ENCODE measurements around the gene TAF9. TPM values are rescaled to one million over a fixed set of nuclear protein-coding genes. Genes with fewer than 3 reads are reported as not detected.

Gene TAF9
- total RNA-seq: 10 to 100 TPM; 31.4 to 42.0 (median 39.2) TPM

- Histone ChIP-seq H3K4me1 (peaks cover 31% of the 10 kb centered on the region), H3K36me3 (peaks cover 30% of the 10 kb centered on the region), H3K9me3 (no peaks in the 10 kb centered on the region), H3K4me3 (peak within 1 kb of the TSS; percentile 87), H3K27me3 (no peaks in the 10 kb centered on the region), H3K27ac (peak within 1 kb of the TSS; percentile 97)
- 0% methylated on average over 10 of the region's 66 CpGs for WGBS
- peak; percentile 95 to 96 for DNase-seq (ENCODE audit: low spot score in 2 of 2)
- no peak for TF ChIP-seq EP300 (IDR thresholded peaks at IDR 0.05)
- no peak for TF ChIP-seq CTCF (IDR thresholded peaks at IDR 0.05)
- peak; percentile 51 to 81 for TF ChIP-seq POLR2A (IDR thresholded peaks at IDR 0.05)
- peak; percentile 58 to 86 (median 60) for TF ChIP-seq POLR2AphosphoS5 (IDR thresholded peaks at IDR 0.05)
These were observed at the start of gene TAF9, which contains the start of the genes AK6 and RAD17 for GRCh38 chr5:69369340-69370121. TSS of gene TAF9 (minus strand) at chr5:69369520. CDS start at chr5:69365737, 3,783 bp downstream. TSS of gene AK6 (minus strand) at chr5:69369520. CDS start at chr5:69369490, 30 bp downstream. TSS of gene RAD17 (plus strand) at chr5:69369818. CDS start at chr5:69372209, 2,391 bp downstream.

- H3K4me1 ChIP-seq: no peaks in the 10 kb centered on the region
- no peak overlapping the region for H3K27ac ChIP-seq
- H3K27me3 ChIP-seq: no peaks in the 10 kb centered on the region
- H3K36me3 ChIP-seq: peaks cover 3% of the 10 kb centered on the region
- H3K9me3 ChIP-seq: no peaks in the 10 kb centered on the region
- H3K4me3 ChIP-seq: no peak overlapping the region
- TF ChIP-seq POLR2A (IDR thresholded peaks at IDR 0.05) (no peak), POLR2AphosphoS5 (IDR thresholded peaks at IDR 0.05) (no peak), EP300 (IDR thresholded peaks at IDR 0.05) (no peak), CTCF (IDR thresholded peaks at IDR 0.05) (no peak)
- DNase-seq (ENCODE audit: low spot score in 2 of 2): no peak
- WGBS: 94% methylated on average over 3 of the region's 3 CpGs
These were observed 49.2 kb upstream of the TAF9 start for GRCh38 chr5:69418554-69418953.

GRCh38 chr5:69416699-69417098, 47.4 kb upstream of the TAF9 start:
- Histone ChIP-seq H3K4me1 (no peaks in the 10 kb centered on the region), H3K27me3 (no peaks in the 10 kb centered on the region), H3K4me3 (no peak overlapping the region), H3K27ac (no peak overlapping the region), H3K36me3 (peaks cover 12% of the 10 kb centered on the region), H3K9me3 (no peaks in the 10 kb centered on the region)
- no peak for DNase-seq (ENCODE audit: low spot score in 2 of 2)
- TF ChIP-seq POLR2A (IDR thresholded peaks at IDR 0.05) (no peak), CTCF (IDR thresholded peaks at IDR 0.05) (no peak), EP300 (IDR thresholded peaks at IDR 0.05) (no peak), POLR2AphosphoS5 (IDR thresholded peaks at IDR 0.05) (no peak)

- TF ChIP-seq POLR2AphosphoS5 (IDR thresholded peaks at IDR 0.05): no peak
- TF ChIP-seq EP300 (IDR thresholded peaks at IDR 0.05): no peak
- TF ChIP-seq POLR2A (IDR thresholded peaks at IDR 0.05): no peak
- no peak for TF ChIP-seq CTCF (IDR thresholded peaks at IDR 0.05)
- Histone ChIP-seq H3K27ac (no peak overlapping the region), H3K4me1 (no peaks in the 10 kb centered on the region), H3K27me3 (no peaks in the 10 kb centered on the region), H3K4me3 (peak overlapping the region; percentile 62), H3K9me3 (no peaks in the 10 kb centered on the region), H3K36me3 (peaks cover 17% of the 10 kb centered on the region)
- 57% methylated on average over 6 of the region's 6 CpGs for WGBS
- no peak for DNase-seq (ENCODE audit: low spot score in 2 of 2)
These were observed 46.9 kb upstream of the TAF9 start for GRCh38 chr5:69416180-69416579.

- 44% methylated on average over 18 of the region's 18 CpGs for WGBS
- TF ChIP-seq CTCF (IDR thresholded peaks at IDR 0.05) (no peak), EP300 (IDR thresholded peaks at IDR 0.05) (no peak), POLR2A (IDR thresholded peaks at IDR 0.05) (no peak), POLR2AphosphoS5 (IDR thresholded peaks at IDR 0.05) (no peak)
These were observed 46.3 kb upstream of the TAF9 start for GRCh38 chr5:69415584-69415958.

More at GRCh38 chr5:69415584-69415958, 46.3 kb upstream of the TAF9 start:
- H3K36me3 ChIP-seq: peaks cover 21% of the 10 kb centered on the region
- peak overlapping the region; percentile 73 for H3K27ac ChIP-seq
- no peaks in the 10 kb centered on the region for H3K9me3 ChIP-seq
- DNase-seq (ENCODE audit: low spot score in 2 of 2): no peak
- H3K27me3 ChIP-seq: no peaks in the 10 kb centered on the region
- H3K4me3 ChIP-seq: peak overlapping the region; percentile 62
- no peaks in the 10 kb centered on the region for H3K4me1 ChIP-seq
